GM13976 (cell line): Measurements from ENCODE around the gene THADA.

Source experiments
- DNase-seq: peaks from one replicate; pipeline ENCODE4 v3.0.0; 2012; ENCODE audit warnings: low spot score
- in situ Hi-C: fragments of 300-500 bp; cut with MboI; formaldehyde crosslinking; loops from one replicate; pipeline ENCODE4 v1.12.0; 2022; ENCODE audit warnings: low sequenced_read_pairs, mixed read lengths, inconsistent platforms; ENCODE audit not compliant: unreplicated experiment
- TF ChIP-seq, protein P1 (sequence below): IDR thresholded peaks from 2 replicates; pipeline ENCODE4 v1.5.1; 2012; ENCODE audit warnings: borderline replicate concordance, mild to moderate bottlenecking; ENCODE audit not compliant: insufficient read depth; ENCODE audit errors: extremely low read depth, missing control alignments, control extremely low read depth

The THADA gene

DNA sequence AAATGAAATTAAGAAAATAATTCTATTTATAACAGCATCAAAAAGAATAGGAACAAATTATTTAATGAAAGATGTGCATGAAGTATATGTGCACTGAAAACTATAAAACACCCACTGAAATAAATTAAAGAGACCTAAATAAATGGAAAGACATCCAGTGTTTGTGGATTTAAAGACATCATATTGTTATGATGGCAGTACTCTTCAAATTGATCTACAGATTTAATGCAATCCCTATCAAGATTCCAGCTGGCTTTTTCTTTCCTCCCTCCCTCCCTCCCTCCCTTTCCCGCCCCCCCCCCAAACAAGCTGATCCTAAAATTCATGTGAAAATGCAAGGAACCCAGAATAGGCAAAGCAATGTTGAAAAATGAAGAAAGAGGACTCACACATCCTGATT, 285.9 kb downstream of the THADA start:
- DNase-seq: no peak
- in situ Hi-C loops: no loop called here
- TF ChIP-seq, protein P1, sequence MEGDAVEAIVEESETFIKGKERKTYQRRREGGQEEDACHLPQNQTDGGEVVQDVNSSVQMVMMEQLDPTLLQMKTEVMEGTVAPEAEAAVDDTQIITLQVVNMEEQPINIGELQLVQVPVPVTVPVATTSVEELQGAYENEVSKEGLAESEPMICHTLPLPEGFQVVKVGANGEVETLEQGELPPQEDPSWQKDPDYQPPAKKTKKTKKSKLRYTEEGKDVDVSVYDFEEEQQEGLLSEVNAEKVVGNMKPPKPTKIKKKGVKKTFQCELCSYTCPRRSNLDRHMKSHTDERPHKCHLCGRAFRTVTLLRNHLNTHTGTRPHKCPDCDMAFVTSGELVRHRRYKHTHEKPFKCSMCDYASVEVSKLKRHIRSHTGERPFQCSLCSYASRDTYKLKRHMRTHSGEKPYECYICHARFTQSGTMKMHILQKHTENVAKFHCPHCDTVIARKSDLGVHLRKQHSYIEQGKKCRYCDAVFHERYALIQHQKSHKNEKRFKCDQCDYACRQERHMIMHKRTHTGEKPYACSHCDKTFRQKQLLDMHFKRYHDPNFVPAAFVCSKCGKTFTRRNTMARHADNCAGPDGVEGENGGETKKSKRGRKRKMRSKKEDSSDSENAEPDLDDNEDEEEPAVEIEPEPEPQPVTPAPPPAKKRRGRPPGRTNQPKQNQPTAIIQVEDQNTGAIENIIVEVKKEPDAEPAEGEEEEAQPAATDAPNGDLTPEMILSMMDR: no peak

DNA sequence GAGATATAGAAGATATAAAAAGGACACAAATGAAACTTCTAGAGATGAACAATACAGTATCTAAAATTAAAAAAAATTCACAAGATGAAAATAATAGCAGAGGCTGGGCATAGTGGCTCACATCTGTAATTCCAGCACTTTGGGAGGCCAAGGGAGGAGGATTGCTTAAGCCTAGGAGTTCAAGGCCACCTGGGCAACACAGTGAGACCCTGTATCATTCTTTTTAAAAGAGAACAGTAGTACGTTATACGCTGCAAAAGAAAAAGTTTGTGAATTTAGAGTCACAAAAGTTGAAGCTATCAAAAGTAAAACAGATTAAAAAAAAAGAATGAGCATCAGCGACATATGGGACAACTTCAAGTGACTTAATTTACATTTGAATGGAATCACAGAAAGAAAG, 287.9 kb downstream of the THADA start:
- in situ Hi-C loops: no loop called here

DNA sequence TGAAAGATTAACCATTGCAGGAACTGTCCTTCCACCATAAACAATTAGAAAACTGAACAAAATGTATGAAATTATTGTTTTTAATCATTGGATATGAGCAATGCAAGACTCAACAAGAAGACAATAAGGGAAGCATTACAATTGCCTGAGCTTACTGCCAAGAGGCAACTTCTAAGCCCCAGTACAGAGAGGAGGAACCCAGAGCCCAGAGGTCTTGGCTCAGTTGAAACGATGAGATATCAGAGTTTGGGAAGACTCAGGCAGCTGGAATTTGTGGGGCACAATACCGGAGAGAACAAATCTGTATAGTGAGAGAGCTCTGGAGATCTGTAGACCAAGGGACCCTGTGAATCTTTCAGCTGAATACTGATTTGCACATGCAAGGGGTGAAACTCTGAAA, 288.8 kb downstream of the THADA start:
- DNase-seq: no peak
- TF ChIP-seq, protein P1: no peak
- in situ Hi-C loops: no loop called here

More for the DNA sequence above, 287.9 kb downstream of the THADA start:
- TF ChIP-seq, protein P1: no peak
- DNase-seq: no peak

DNA sequence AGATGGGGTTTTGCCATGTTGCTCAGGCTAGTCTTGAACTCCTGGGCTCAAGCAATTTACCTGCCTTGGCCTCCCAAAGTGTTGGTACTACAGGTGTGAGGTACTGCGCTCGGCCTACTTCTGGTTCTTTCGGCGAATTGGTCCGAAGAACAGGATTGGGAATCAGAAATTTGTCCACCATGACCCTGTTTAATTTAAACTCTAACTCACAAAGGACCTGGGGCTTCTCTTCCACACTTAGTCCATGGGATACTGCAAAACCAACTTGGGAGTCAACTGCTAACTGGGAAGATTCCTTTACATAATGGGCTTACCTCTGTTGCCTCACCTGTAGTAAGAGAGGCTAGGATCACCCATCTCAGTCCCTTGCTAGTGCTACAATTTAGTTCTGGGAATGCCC, 289.6 kb downstream of the THADA start:
- in situ Hi-C loops: no loop called here
- DNase-seq: no peak
- TF ChIP-seq, protein P1: no peak

DNA sequence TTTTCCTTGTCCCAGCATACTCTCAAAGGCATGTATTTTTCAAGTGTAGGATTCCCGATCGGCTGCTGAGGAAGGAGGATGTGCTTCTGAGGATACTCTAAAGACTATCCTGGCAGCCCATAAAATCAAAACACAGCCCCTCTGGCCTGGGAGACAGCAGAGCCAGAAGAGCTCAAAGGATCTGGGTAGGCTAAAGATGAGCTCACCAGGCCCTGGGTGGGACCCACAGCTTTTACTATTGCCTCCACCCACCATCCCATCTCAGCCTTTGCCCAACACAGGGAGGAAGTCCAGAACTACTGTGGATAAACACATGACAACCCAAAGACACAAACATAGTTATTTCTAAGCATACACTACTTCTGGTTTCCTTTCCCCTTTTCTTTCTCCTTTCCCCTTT, 290.3 kb downstream of the THADA start:
- TF ChIP-seq, protein P1: no peak
- DNase-seq: no peak
- in situ Hi-C loops: no loop called here

DNA sequence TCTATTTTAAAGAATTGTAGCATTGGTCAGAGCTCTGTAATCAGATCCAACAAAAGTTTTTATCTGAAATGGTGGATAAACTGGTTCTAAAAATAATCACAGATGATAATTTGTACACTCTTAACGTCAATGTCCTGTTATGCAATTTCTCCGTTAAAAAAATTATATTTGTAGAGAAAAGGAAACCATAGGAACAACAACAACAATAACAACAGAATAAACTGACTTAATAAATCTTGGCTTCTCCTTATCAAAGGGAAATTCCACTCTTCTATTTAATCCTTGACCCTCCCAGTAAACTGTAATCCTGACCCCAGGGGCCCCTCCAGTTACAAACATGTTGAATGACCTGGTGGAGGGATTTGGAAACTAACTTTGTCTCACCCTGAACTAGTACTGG, 290.8 kb downstream of the THADA start:
- in situ Hi-C loops: no loop called here
- no peak for DNase-seq
- TF ChIP-seq, protein P1: no peak

DNA sequence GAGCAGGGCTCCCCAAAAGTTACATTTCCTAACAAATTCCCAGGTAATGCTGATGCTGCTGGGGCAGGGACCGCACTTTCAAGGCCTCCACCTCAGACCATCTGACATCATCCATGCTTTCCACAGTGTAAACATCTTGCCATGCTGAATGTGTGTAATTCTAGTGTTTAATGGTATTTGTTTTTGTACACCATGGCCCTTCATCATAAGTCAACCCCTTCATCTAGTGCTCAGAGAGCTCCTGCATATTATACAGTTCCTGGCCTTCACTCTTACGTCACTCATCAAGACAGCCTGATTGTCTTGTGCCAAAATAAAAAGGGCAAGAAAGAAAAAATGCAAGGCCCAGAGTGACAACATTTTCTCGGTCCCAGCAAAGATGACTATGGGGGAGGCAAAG, 291.9 kb downstream of the THADA start:
- in situ Hi-C loops: no loop called here
- DNase-seq: no peak
- TF ChIP-seq, protein P1: no peak
